ENCODE data around the gene VPS37B. TPM values are rescaled to one million over a fixed set of nuclear protein-coding genes. Genes with fewer than 3 reads are reported as not detected.
A peak's percentile ranks its signal among the peaks of the same experiment; 100 is the strongest.

The VPS37B gene
- total RNA-seq, 2 experiments from 2014 or later, result 97.7 to 104 TPM

DNA sequence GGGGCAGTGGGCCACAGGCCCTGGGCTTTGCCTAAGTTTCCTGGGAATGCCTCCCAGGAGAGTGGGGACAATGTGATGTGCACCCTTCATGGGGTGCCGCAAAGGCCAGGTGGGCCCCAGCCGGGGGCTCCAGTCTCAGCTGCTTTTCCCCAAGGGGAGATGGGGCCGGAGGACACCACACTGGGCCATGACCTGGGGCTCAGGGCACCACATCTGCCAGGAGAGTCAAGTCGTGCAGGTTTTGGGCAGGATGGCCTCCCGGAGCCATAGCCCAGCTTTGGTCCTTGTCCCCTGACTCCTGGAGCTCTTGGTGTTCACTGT lies 48.4 kb downstream of the VPS37B start:
- Histone ChIP-seq H3K4me1 (ENCODE audit: insufficient read depth, low read length) (peaks cover 3% of the 10 kb centered on the region), H3K27me3 (ENCODE audit: control insufficient read depth in 1 of 2, insufficient read depth in 2 of 2, low read length in 2 of 2) (no peaks in the 10 kb centered on the region), H3K4me3 (ENCODE audit: low read length) (no peak overlapping the region), H3K27ac (ENCODE audit: low read depth in 1 of 2, low read length in 2 of 2) (no peak overlapping the region), H3K9me3 (ENCODE audit: control insufficient read depth in 1 of 2, insufficient read depth in 1 of 2, low read length in 2 of 2) (no peaks in the 10 kb centered on the region), H3K36me3 (ENCODE audit: insufficient read depth, low read length) (peaks cover 28% of the 10 kb centered on the region)
- Mint-ChIP-seq H3K4me1 (ENCODE audit: low read depth) (no peaks in the 10 kb centered on the region), H3K36me3 (ENCODE audit: low read depth) (peaks cover 7% of the 10 kb centered on the region), H3K27me3 (no peaks in the 10 kb centered on the region), H3K9me3 (no peaks in the 10 kb centered on the region), H3K4me3 (no peak overlapping the region), H3K27ac (no peak overlapping the region)
- ATAC-seq (ENCODE audit: poor library complexity) (no peak), DNase-seq (no peak)
- TF ChIP-seq CTCF (IDR thresholded peaks at IDR 0.05), result no peak
- POLR2A ChIA-PET, result interaction anchor here (1.0 kb wide), 1 partner anchor 12 kb away, joined by 3 read pairs; the partner anchor contains the start of gene HIP1R
- CTCF ChIA-PET, result no interaction called here
- intact Hi-C loops (cut with DNase I, micrococcal nuclease), result no loop called here

GRCh38 chr12:122846622-122847515 lies 49.1 kb downstream of the VPS37B start:
- no peaks in the 10 kb centered on the region for H3K4me1 Mint-ChIP-seq (ENCODE audit: low read depth)
- DNase-seq, result peak in 1 of 14 experiments; percentile 8
- peaks cover 5% of the 10 kb centered on the region for H3K36me3 Mint-ChIP-seq (ENCODE audit: low read depth)
- H3K36me3 ChIP-seq (ENCODE audit: insufficient read depth, low read length), result peaks cover 30% of the 10 kb centered on the region
- H3K27me3 Mint-ChIP-seq, result no peaks in the 10 kb centered on the region
- no peak overlapping the region for H3K27ac Mint-ChIP-seq
- peaks cover 3% of the 10 kb centered on the region for H3K4me1 ChIP-seq (ENCODE audit: insufficient read depth, low read length)
- no peak overlapping the region for H3K4me3 ChIP-seq (ENCODE audit: low read length)
- TF ChIP-seq CTCF (IDR thresholded peaks at IDR 0.05), result no peak
- H3K27ac ChIP-seq (ENCODE audit: low read depth in 1 of 2, low read length in 2 of 2), result no peak overlapping the region
- no peak for ATAC-seq (ENCODE audit: poor library complexity)
- intact Hi-C loops (cut with DNase I, micrococcal nuclease), result no loop called here
- ChIA-PET POLR2A (no interaction called here), CTCF (interaction anchor here (1.6 kb wide), 1 partner anchor 12 kb away, joined by 3 read pairs; no protein-coding TSS in a partner anchor)
- H3K4me3 Mint-ChIP-seq, result no peak overlapping the region
- no peaks in the 10 kb centered on the region for H3K9me3 ChIP-seq (ENCODE audit: control insufficient read depth in 1 of 2, insufficient read depth in 1 of 2, low read length in 2 of 2)
- H3K27me3 ChIP-seq (ENCODE audit: control insufficient read depth in 1 of 2, insufficient read depth in 2 of 2, low read length in 2 of 2), result no peaks in the 10 kb centered on the region
- no peaks in the 10 kb centered on the region for H3K9me3 Mint-ChIP-seq

GRCh38 chr12:122845865-122846621 lies 49.9 kb downstream of the VPS37B start:
- Histone ChIP-seq H3K27me3 (ENCODE audit: control insufficient read depth in 1 of 2, insufficient read depth in 2 of 2, low read length in 2 of 2) (no peaks in the 10 kb centered on the region), H3K36me3 (ENCODE audit: insufficient read depth, low read length) (peaks cover 29% of the 10 kb centered on the region), H3K27ac (ENCODE audit: low read depth in 1 of 2, low read length in 2 of 2) (no peak overlapping the region), H3K9me3 (ENCODE audit: control insufficient read depth in 1 of 2, insufficient read depth in 1 of 2, low read length in 2 of 2) (no peaks in the 10 kb centered on the region), H3K4me3 (ENCODE audit: low read length) (no peak overlapping the region), H3K4me1 (ENCODE audit: insufficient read depth, low read length) (peaks cover 3% of the 10 kb centered on the region)
- ChIA-PET CTCF (interaction anchor here (1.6 kb wide), 1 partner anchor 11 kb away, joined by 3 read pairs; no protein-coding TSS in a partner anchor), POLR2A (no interaction called here)
- peaks cover 4% of the 10 kb centered on the region for H3K4me1 Mint-ChIP-seq (ENCODE audit: low read depth)
- H3K27me3 Mint-ChIP-seq, result no peaks in the 10 kb centered on the region
- H3K9me3 Mint-ChIP-seq, result no peaks in the 10 kb centered on the region
- H3K36me3 Mint-ChIP-seq (ENCODE audit: low read depth), result peaks cover 5% of the 10 kb centered on the region
- H3K27ac Mint-ChIP-seq, result no peak overlapping the region
- H3K4me3 Mint-ChIP-seq, result no peak overlapping the region
- intact Hi-C loops (cut with DNase I, micrococcal nuclease), result no loop called here
- ATAC-seq (ENCODE audit: poor library complexity), result no peak
- DNase-seq, result no peak
- no peak for TF ChIP-seq CTCF (IDR thresholded peaks at IDR 0.05)

Data from CD4-positive, alpha-beta T cell (primary cell).